ENCODE results near the gene DNMBP. TPM values are rescaled to one million over a fixed set of nuclear protein-coding genes. Genes with fewer than 3 reads are reported as not detected.

The DNMBP gene
- total RNA-seq, 1 experiment from 2014 or later: 60.3 TPM

- TF ChIP-seq REST (IDR thresholded peaks at IDR 0.05; ENCODE audit: low read depth) (no peak), YY1 (IDR thresholded peaks at IDR 0.05; ENCODE audit: extremely low read depth, insufficient replicate concordance, low read depth, low read length) (no peak), ZNF274 (IDR thresholded peaks at IDR 0.05; ENCODE audit: low read depth, low read length) (no peak), CBX3 (IDR thresholded peaks at IDR 0.05; ENCODE audit: low read depth) (no peak)
Measured at GRCh38 chr10:99832439-99832838, 177.3 kb downstream of the DNMBP start (continued).

GRCh38 chr10:99828464-99828863 is 181.3 kb downstream of the DNMBP start:
- RAD21 ChIA-PET (ENCODE audit: low non-redundant PET in 1 of 2, low total read pairs in 2 of 2, uncharacterized antibody in 2 of 2, unreplicated experiment in 2 of 2): no interaction called here
- Histone ChIP-seq H3K27me3 (ENCODE audit: insufficient read depth, low read length) (no peaks in the 10 kb centered on the region), H3K9ac (ENCODE audit: low read length) (no peak overlapping the region), H4K20me1 (ENCODE audit: insufficient read depth) (no peaks in the 10 kb centered on the region), H3K9me3 (ENCODE audit: control insufficient read depth in 1 of 2, insufficient read depth in 1 of 2, low read depth in 1 of 2, low read length in 2 of 2) (no peaks in the 10 kb centered on the region), H2AFZ (ENCODE audit: low read depth, low read length, poor library complexity, severe bottlenecking) (no peak overlapping the region), H3K4me2 (ENCODE audit: low read length) (no peak overlapping the region), H3K4me3 (replicated peaks in 1 of 2; ENCODE audit: low read depth in 1 of 2, low read length in 2 of 2) (no peak overlapping the region), H3K27ac (ENCODE audit: low read depth, low read length) (no peak overlapping the region), H3K9me2 (ENCODE audit: insufficient read depth) (no peaks in the 10 kb centered on the region), H3K36me3 (ENCODE audit: control insufficient read depth in 1 of 2, insufficient read depth in 2 of 2, low read length in 2 of 2) (peaks cover 8 to 48% of the 10 kb centered on the region in 2 experiments; a peak in 3 of 4 replicates), H3K4me1 (ENCODE audit: control insufficient read depth in 1 of 2, insufficient read depth in 2 of 2, low read length in 2 of 2) (no peaks in the 10 kb centered on the region), H3K79me2 (ENCODE audit: insufficient read depth, low read length) (no peaks in the 10 kb centered on the region)
- POLR2A ChIA-PET: no interaction called here
- ATAC-seq (no peak), DNase-seq (ENCODE audit: low read depth, low spot score) (no peak)
- BruUV-seq (replicated peaks): no TSS peak
- CTCF ChIA-PET: interaction anchor here (1.5 kb wide), 1 partner anchor 17 kb away, joined by 5 read pairs; no protein-coding TSS in a partner anchor
- intact Hi-C loops (cut with micrococcal nuclease): no loop called here
- TF ChIP-seq EZH2phosphoT487 (IDR thresholded peaks at IDR 0.05; ENCODE audit: borderline replicate concordance): no peak
- TF ChIP-seq ELF1 (IDR thresholded peaks at IDR 0.05; ENCODE audit: borderline replicate concordance, low read depth): no peak
- TF ChIP-seq CEBPB (IDR thresholded peaks at IDR 0.05; ENCODE audit: low read depth): no peak
- TF ChIP-seq TCF7L2 (IDR thresholded peaks at IDR 0.05; ENCODE audit: borderline replicate concordance, extremely low read depth, insufficient read depth, insufficient read length): no peak
- no peak for TF ChIP-seq POLR2AphosphoS5 (IDR thresholded peaks at IDR 0.05; ENCODE audit: low read depth, low read length)
- TF ChIP-seq JUND (IDR thresholded peaks at IDR 0.05): no peak
- TF ChIP-seq EGR1 (IDR thresholded peaks at IDR 0.05; ENCODE audit: low read depth): no peak
- TF ChIP-seq ATF3 (IDR thresholded peaks at IDR 0.05): no peak
- TF ChIP-seq RAD21 (IDR thresholded peaks at IDR 0.05; ENCODE audit: low read depth): no peak
- TF ChIP-seq ZNF274 (IDR thresholded peaks at IDR 0.05; ENCODE audit: low read depth, low read length): no peak
- no peak for TF ChIP-seq ZFX (IDR thresholded peaks at IDR 0.05)
